ENCODE data around the gene LRRC75A.

LRRC75A gene

DNA sequence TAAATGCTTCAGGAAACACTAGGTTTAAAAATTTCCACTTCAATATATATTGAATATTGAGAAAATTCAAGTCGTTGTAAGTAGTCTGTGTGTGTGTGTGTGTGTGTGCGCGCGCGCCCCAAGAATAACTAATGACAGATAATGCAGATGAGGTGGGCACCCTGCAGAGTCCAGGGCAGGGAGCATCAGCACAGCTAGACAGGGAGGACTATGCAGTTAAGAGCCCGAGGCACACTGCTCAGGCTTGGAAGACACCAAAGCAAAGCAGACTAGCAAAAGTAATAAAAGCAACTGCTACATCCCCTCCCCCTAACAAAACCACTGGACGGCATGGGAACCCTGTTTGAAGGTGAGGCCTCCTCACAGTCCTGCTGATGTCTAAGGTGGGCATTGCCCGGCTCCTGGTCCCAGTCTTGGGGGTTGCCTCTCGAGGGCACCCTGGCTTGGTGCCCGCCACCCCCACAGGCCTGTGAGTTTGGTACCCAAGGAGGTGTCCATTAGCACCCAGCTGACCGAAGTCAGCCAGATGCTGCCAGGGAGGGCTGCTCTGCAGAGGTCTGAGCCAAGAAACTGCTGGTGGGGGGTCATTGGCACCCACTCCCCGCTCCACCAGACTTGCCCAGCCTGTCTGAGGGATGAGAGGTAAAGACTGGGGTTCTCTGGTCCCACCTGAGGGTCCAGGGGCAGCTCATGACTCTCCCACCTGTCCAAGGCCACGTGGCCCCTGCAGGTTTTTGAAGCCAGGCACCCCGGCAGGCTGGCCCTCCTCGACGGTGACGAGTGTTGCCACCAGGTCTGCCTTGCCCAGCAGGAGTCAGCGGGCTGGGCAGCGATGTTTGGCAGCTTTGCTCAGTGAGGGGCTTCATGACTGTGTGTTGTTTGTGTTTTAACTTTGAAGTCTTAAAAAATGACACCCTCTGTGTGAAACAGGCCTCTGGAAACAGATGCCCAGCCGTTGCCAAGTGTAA, 18.7 kb downstream of the LRRC75A start:
- no peak for DNase-seq (ENCODE audit: low spot score)
- no peak for FAIRE-seq

DNA sequence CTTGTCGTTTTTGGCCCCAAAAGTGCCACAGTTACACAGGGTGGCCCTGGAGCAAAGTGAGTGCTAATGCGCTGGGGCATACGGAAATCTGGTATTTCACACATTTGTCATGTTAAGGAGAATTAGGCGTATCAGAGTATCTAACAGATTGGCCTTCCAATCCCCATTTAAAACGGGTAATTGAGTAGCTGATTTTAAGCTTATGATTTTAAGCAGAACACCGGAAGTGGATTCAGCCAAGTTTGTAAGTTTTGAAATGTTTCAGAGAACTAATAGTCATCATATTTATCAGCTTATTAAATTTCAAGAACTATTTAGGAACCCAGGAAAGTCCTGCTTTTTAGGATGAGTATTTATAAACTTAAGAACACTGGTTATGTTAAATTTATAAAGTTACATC, 19.5 kb downstream of the LRRC75A start:
- FAIRE-seq, result no peak
- DNase-seq (ENCODE audit: low spot score), result no peak

DNA sequence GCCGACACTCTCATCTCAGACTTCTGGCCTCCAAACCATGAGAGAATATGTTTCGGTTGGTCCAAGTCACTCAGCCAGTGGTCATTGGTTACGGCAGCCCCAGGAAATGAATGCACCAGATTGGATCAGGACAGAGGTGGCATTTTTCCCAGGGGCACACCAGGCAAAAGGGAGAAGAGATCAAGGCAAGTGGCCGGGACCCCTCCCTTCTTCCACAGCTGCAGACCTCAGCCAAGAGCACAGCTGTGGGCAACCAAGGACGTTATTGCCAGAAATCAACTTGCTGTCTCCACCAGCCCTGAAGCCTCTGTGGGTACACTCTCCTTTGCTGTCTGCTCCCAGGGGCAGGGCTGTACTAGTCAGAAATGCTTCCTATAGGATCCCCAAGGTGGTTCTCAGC, 20.7 kb downstream of the LRRC75A start:
- FAIRE-seq (no peak), DNase-seq (ENCODE audit: low spot score) (no peak)

DNA sequence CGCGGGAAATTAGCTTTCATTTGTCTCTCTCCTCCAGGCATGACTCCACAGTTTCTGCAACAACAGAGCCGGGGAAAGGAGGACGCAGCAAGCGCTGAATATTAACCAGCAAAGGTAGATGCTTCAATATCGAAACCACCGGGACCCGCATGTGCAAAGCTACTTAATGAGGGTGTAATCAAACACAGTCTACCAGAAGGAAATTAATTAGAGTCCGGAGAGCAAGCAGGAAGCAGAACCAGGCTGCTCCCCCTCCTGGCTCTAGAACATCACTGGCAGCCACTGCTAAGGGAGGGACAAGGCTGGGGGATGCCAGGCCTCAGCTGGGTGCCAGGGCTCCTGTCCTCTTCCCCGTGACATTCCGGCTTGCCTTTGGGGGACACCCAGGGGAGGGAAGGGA, 21.7 kb downstream of the LRRC75A start:
- FAIRE-seq, result no peak
- DNase-seq (ENCODE audit: low spot score), result no peak

DNA sequence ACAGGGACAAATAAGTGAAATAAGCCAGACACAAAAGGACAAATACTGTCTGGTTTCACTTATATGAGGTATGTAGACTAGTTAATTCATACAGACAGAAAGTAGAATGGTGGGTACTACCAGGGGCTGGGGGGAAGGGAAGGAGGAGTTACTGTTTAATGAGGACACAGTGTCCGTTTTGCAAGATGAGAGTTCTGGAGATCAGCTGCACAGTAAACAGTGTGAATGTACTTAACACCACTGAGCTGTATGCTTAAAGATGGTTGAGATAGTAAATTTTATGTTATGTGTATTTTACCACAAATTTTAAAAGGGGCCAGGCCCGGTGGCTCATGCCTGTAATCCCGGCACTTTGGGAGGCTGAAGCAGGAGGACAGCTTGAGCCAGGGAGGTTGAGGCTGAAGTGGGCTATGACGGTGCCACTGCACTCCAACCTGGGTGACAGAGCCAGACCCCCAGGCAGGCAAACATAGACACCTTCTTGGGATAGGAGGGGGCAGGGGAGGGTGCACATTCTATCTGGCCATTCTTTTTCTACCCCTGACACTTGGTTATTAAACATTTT, 23.5 kb downstream of the LRRC75A start:
- DNase-seq (ENCODE audit: low spot score), result no peak
- no peak for FAIRE-seq

DNA sequence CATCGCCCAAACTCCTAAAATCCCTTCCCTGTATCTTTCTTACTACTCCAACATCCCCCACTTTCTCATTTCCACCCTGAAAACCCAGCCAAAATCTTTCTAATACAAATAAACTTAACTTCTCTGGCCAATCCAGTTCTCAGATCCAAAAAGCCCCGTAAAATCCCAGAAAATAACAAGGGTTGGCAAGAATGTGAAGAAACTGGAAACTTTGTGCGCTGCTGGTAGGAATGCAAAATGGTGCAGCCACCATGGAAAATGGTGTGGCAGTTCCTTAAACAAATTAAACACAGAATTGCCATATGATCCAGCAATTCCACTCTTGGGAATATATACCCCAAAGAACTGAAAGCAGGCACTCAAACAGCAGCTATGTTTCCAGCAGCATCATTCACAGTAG, 24.1 kb downstream of the LRRC75A start:
- DNase-seq (ENCODE audit: low spot score), result no peak
- FAIRE-seq, result no peak

DNA sequence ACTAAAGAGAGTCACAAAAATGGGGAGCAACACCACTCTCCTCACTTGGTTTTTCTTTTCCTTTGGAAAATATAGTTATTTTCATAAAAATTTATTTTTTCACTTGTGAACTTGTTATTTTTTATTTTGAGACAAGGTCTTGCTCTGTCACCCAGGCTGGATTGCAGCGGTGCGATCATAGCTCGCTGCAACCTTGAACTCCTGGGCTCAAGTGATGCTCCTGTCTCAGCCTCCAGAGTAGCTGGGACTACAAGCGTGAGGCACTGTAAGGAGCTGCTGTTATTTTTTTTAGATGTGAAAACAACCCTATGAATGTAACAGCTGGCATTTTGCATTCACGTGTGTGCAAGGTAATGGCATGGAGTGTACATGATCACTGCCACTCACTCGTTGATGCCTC, 24.9 kb downstream of the LRRC75A start:
- DNase-seq (ENCODE audit: low spot score), result no peak
- FAIRE-seq, result no peak

DNA sequence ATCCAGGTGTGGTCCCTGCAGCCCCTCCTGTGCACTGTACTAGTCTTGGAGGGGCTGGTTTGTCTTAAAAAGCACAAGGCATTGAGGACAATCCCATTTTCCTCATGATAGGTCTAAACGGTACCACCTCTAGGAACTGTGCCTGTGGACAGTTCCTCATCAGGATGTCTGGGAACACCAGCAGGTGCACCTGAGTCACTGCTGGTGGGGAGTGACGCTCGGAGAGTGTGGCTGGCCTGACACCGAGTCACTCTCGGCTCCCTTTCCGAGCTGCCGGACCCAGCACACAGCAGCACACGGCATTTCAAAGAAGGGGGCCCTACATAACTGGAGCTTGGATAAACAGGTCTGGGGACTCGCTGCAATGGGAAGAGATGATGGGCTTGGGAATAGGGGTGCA, 25.6 kb downstream of the LRRC75A start:
- FAIRE-seq, result no peak
- DNase-seq (ENCODE audit: low spot score), result no peak

DNA sequence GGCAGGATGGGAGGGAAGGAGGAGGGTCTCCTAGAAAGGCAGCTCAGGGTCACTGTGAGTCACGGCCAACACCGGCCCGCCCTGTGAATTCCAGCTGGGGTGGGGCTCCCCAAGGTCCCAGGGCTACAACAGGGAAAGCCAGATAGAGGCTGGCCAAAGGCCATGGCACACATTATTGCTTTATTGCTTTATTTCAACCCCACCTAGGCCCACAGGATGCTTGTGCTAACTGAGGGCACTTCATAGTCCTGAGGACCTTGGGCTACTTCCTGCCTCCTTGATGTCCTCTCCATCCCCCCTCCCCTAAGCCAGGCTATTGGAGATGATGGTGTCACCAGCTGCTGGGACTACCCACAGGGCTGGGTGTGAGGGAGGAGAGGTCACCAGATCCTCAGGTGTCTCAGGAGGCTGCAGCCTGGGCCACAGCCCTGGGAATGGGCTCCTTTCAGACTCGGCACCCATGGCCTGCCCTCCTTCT, 26.1 kb downstream of the LRRC75A start:
- FAIRE-seq, result no peak
- no peak for DNase-seq (ENCODE audit: low spot score)

DNA sequence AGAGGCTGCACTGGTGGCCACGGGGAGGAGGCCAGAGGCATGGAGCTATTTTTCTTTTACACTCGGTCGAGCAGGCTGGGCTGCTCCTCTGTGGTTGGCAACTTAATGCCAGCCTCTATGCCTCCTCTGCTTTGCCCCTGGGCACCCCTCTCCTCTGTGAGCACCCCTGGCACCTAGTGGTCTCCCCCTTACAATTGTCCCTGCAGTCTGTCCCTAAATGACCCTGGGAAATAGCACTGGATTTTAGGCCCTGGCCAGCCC, 27.0 kb downstream of the LRRC75A start:
- no peak for DNase-seq (ENCODE audit: low spot score)
- no peak for FAIRE-seq

DNA sequence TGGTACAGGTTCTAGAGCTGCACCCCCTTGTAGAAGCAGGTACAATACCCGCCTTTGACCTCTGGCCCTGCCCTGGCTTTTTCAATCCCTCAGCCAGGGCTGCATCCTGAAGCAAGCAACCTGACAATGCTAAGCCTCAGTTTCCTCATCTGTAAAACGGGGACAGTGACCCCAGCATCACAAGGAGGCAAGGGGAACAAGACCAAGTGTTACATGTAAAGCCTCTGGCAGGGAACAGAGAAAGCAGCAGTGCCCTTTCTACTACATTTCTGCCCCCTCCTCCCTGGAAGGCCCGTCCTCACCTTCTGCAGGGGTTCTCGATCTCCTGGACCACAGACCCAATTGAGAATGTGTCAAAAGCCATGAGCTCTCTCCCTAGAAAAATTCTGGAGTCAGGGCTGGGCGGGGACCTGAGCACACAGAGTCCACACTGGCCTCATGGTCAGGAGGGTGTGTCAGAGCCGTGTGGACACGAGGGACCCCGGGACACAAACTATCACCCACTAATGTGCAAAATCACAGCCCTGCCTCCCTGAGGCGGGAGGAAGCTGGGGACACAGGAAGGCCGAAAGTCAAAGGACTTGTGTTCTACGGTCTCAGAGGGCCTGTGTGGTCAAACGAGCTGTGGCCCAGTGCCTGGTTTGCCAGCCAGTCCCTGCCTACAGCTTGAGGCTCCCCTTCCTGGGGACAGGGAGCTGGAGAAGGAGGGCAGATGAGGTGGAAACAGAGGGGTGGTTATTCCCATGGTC, 27.5 kb downstream of the LRRC75A start:
- FAIRE-seq, result no peak
- DNase-seq (ENCODE audit: low spot score), result no peak

DNA sequence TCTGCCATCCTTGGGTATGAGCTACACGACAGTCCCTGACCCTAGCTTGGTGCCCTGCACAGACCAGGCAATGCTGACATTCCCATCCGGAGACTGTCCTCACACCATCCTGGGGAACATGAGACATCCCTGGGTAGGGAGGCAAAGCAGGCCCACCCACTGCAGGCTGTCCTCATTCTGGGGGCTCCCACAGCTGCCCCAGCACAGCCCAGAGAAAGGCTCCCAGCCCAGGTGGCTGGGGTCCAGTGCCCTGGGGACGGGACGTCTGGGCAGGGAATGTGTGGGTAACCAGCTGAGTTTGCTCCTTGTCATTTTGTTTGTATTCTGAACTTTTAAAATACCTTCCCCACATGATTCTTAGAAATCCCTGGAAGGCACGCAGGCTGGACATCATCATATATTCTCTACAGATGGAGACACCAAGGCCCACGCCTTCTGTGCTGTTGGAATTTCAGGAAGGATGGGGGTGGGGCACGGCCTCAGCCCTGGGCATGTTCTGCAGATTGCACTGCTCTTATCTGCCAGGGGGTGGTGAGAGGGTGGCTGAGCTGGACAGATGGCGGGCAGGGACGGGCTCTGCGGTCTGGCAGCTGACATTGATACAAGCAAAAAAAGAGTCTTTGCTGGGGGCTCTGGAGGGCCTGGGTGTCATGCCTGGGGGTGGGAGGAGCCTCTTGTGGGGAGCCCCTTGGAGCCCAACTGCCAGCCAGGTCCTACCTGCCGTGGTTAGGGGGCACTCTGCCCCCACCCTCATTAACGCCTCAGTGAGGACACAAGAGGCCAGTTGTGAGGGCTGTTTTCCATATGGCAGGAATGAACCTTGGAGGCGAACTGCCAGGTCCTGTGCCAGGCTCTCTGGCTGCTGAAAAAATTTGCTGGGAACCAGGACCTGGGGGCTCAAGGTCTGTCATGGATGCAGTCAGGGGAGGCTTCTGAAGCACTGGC, 28.4 kb downstream of the LRRC75A start:
- FAIRE-seq (no peak), DNase-seq (ENCODE audit: low spot score) (no peak)

DNA sequence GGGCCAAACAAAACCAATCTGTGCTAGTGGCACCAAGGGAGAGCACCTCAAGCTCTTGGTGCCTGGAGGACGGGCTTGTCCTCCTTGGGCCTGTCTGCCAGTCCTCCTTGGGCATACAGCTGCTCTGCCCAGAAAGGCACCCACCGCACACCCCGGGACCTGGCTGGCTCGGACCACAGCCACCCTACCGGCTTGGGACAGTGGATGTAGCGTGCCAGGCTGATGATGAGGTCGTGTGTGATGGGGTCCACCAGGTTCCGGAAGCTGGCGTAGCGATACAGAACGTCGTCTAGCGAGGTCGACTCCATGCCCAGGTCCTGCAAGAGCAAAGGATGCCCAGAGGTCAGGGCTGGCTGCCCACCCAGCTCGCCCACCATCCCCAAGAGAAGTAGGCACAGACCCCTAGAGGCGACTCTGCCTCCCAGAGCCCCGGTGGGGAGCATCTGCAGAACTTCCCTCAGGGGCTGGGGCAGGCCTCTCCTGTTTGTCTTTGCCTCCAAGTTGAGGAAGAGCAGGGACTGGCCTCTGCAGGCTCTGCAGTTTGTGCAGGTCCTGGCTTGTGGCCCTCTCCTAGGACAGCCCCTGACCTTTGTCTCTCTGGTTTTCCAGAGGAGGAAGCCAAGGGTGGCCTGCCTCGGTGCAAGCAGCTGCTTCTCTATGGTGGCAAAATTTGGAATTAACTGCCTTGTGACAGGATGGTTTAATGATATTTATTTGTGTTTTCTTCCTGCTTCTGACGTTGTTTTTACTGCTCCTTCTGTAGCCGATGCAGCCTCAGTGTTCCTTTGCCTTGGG, 29.7 kb downstream of the LRRC75A start:
- no peak for DNase-seq (ENCODE audit: low spot score)
- FAIRE-seq, result no peak

DNA sequence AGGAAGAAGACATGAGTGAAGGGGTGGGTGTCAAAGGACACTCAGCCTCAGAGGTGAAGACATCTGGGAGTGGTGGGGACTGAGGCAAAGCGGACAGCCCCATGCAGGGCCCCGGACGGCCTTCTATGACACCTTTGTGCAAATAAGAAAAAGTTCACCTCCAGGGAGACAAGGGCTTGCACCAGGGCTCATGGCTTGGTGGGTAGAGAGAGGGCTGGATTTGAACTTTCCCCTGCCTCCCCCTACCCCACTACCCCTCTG, 30.5 kb downstream of the LRRC75A start:
- FAIRE-seq, result no peak
- DNase-seq (ENCODE audit: low spot score), result no peak

DNA sequence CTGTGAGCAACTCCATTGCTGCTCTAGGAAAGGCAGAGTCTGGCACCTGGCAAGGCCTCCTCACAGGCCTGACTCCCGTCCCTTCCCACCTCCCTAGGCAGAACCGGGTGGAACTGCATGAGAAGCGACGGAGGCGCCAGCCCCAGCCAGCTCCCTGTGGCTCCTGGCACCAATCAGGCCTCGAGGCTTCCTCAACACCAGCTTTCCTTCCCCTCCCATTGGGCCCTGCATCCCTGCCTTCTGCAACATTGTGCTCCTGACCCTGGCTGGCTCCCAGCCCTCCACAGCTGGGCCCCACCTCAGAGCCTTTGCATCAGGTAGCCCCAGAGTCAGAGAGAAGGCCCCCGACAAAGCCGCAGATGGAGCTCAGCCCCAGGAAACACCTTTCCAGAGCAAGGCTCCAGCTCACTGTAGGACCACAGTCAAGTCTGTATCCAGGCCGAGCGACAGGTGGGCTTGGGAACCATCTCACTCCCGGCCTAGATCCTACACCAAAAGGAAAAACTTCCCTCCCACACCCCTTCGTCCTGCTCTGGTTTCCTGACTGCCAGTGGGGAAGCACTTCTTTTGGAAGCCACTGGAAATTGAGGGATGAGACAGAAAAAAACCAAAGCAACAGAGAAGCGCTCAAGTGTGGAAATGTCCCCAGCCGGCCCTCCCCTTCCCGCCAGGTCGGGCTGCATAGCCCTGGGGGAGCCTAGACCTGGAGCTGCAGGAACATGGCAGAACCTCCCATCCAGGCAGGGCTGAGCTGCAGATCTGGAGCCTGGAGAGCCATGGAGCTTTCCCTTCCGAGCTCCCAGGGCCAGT, 31.0 kb downstream of the LRRC75A start:
- FAIRE-seq (no peak), DNase-seq (ENCODE audit: low spot score) (no peak)

DNA sequence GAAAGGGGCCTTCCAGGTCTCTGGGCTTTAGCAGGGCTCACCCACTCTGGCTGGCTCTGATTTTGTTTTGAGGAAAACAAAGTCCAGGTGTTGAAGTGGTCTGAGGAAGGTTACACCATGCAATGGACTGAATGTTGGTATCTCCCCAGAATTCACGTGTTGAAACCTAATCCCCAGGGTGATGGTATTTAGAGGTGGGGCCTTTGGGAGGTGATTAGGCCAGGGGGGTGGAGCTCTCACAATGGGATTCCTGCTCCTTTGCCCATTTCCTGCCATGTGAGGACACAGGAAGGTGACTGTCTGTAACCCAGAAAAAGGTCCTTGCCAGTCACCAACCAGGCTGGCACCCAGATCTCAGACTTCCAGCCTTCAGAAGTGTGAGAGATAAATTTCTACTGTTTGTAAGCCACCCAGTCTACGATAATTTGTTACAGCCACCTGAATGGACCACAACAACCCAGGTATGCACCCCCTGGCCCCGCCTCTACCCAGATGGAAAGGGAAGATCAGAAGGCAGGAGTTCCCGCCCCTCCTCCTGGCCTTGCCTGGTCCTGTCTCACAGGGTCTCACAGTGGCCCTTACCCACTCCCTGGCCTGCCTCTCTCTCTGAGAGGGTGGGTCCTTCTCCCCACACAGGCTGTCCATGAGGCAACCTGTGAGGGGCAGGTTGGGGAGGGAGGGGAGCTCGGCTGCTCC, 32.0 kb downstream of the LRRC75A start:
- FAIRE-seq, result no peak
- DNase-seq (ENCODE audit: low spot score), result no peak

DNA sequence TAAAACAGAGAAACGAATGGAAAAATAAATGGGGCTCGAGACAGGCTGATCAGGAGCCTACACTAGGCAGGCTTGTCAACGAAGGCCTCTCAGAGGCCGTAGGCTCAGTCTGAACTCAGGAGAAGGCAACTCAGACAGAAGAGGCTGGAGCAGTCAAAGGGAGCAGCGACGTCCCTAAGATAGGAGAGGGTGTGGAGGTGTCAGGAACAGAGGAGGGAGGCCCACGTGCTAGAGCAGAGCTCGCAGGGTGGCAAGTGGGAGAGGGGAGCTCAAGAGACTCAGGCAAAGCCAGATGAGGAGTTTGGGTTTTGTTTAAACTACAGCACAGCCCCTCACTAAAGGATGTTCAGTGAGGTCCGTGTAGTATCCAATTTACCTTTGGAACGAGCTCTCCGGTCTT, 32.7 kb downstream of the LRRC75A start:
- FAIRE-seq, result no peak
- no peak for DNase-seq (ENCODE audit: low spot score)

DNA sequence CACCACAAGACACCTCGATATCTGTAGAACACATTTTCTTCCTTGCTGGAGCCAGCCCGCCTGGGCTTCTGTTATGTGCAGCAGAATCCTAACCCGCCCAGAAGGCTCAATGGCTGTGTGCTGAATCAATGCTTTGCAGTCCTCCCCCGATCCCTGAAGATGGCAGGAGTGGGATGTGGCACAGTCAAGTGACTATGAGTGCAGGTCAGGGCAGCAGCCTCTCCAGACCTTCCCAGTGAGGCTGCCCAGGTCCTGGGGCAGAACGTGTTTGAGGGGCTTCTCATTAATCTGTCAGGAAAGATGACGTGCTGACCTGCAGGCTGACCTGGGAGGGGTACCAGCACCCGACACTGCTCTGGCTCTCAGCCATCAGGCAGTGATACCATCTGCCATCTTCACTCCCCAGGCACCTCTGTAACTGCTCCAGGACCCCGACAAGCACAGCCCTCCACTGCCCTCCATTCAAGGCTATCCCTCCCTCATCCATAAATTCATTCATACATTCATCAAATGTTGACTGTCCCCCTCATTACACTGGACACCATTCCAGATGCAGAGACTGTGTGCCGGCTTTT, 35.2 kb downstream of the LRRC75A start:
- DNase-seq (ENCODE audit: low spot score) (no peak), FAIRE-seq (no peak)
